SKM-1 treated with dmso at 0.1 percent for 144 hours (cell line): ENCODE results near the gene GRIK2.
A peak's percentile ranks its signal among the peaks of the same experiment; 100 is the strongest.
"Not testable (repeated sequence)": the region's sequence is repeated elsewhere in the genome, so short reads cannot be mapped to it uniquely, and the experiment has no call there.

Source experiments
- DNase-seq: peaks from one replicate; lab custom pipeline; 2025; ENCODE audit not compliant: unreplicated experiment; lab: John Stamatoyannopoulos, UW

GRIK2 gene

GRCh38 chr6:101393251-101393828 lies at the start of gene GRIK2:
GRIK2 (plus strand) TSS chr6:101393708.
- peak; percentile 48 for DNase-seq

- no peak for DNase-seq
Measured at GRCh38 chr6:101344885-101345284, 48.6 kb upstream of the GRIK2 start.

- DNase-seq, result no peak
Measured at GRCh38 chr6:101348816-101349215, 44.7 kb upstream of the GRIK2 start.

DNA sequence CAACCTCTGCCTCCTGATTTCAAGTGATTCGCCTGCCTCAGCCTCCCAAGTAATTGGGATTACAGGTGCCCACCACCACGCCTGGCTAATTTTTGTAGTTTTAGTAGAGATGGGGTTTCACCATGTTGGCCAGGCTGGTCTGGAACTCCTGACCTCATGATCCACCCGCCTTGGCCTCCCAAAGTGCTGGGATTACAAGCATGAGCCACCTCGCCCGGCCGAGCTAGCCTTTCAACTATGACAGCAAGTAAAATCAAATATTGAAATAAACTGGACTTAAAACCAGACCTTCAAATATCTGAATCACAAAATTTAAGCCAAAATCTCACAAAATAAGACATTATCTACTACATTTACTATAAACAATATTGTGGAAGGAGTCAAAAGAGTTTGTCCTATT lies 42.9 kb upstream of the GRIK2 start:
- DNase-seq, result not testable (repeated sequence)

- DNase-seq, result no peak
Measured at GRCh38 chr6:101351173-101351572, 42.3 kb upstream of the GRIK2 start.

GRCh38 chr6:101352316-101352715 lies 41.2 kb upstream of the GRIK2 start:
- DNase-seq, result no peak

GRCh38 chr6:101365181-101365580 lies 28.3 kb upstream of the GRIK2 start:
- no peak for DNase-seq

- no peak for DNase-seq
Measured at GRCh38 chr6:101379926-101380325, 13.6 kb upstream of the GRIK2 start.

GRCh38 chr6:101380897-101381630 lies 12.4 kb upstream of the GRIK2 start:
- no peak for DNase-seq

GRCh38 chr6:101383747-101384146 lies 9.8 kb upstream of the GRIK2 start:
- DNase-seq, result not testable (repeated sequence)

GRCh38 chr6:101386982-101387381 lies 6.5 kb upstream of the GRIK2 start:
- DNase-seq, result no peak

DNA sequence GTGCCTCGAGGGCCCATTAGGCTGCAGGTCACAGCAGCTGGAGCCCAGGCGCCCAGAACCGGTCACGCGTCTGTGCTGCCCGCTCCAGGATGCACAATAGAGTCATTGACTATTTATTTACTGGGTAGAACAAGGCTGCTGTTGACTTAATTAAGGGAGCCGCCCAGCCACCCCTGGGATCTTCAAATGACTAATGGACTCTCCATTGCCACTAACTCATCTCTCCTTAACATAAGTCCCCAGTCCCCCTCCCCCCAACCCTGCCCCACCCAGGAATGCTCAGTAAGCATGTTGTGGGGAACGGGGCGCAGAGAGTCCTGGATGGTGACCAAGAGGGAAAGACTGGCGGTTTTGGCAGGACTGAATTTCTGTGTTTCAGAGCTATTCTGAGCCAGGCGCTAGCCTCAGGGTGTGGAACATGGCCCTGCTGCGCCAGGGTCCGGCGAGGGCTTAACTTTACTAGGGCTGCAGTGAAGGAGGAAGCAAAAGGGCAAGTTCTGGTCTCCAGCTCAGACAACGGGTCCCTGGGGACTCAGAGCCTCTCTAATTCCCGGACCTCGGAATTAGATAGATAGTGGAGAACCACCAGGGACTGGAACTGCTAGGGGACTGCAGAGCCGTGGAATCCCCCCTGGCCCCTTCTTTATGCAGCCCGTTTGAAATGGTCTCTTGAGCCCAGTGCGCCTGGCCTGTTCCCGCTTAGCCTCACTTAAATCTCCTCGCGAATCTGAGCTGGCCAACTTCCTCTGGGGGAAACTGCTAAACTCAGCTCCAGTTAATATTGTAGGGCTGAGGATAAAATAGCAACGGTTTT lies 1.5 kb upstream of the GRIK2 start:
- no peak for DNase-seq

GRCh38 chr6:101392586-101393230 lies 800 bp upstream of the GRIK2 start:
- DNase-seq, result no peak

DNA sequence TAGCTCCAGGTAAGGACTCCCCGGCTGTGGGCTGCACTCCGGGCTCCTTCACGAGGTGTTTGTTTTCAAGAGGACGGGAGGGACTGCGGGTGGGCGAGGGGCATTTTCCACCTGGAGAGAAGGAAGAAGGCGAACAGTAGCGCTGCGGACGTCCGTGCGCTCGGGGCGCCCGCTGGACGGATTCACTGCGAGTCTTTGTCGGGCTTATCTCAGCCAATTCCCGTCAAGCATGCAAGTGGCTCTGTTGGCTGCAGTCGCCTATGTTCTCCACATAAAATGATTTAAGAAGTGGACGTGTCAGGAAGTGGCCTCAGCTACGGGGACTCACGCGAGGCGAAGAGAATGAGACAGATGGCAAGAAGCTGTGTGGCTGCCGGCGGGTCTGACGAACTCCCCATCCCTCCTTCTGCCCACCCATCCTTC lies 332 bp downstream of the GRIK2 start:
- no peak for DNase-seq

- DNase-seq, result no peak
Measured at GRCh38 chr6:101394936-101395335, 1.4 kb downstream of the GRIK2 start.

DNA sequence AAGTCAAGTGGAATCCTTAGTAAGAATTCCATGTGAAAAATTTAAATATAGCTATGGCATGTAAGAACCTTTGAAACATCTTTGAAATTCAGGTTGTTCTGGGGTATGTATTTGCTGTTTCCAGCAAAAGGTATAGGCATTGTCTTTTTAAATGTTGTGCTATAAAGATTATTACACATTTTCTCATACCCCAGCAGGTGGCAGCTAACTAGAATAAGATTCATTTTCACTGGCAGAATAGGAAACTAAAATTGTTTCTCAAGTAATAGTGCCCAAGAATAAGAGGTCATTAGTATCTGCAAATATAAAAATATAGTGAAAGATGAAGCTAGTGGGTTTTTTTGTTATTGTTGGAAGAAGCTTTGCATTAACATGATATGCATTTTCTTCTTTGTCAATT lies 1.8 kb downstream of the GRIK2 start:
- DNase-seq, result no peak

- DNase-seq, result peak; percentile 15
Measured at GRCh38 chr6:101396548-101397173, 3.2 kb downstream of the GRIK2 start.

- no peak for DNase-seq
Measured at GRCh38 chr6:101397199-101397598, 3.7 kb downstream of the GRIK2 start.

GRCh38 chr6:101398716-101399615 lies 5.5 kb downstream of the GRIK2 start:
- DNase-seq, result no peak

- DNase-seq, result no peak
Measured at GRCh38 chr6:101399616-101400162, 6.2 kb downstream of the GRIK2 start.
